Measurements from ENCODE around the gene DIO2.

DIO2 gene

DNA sequence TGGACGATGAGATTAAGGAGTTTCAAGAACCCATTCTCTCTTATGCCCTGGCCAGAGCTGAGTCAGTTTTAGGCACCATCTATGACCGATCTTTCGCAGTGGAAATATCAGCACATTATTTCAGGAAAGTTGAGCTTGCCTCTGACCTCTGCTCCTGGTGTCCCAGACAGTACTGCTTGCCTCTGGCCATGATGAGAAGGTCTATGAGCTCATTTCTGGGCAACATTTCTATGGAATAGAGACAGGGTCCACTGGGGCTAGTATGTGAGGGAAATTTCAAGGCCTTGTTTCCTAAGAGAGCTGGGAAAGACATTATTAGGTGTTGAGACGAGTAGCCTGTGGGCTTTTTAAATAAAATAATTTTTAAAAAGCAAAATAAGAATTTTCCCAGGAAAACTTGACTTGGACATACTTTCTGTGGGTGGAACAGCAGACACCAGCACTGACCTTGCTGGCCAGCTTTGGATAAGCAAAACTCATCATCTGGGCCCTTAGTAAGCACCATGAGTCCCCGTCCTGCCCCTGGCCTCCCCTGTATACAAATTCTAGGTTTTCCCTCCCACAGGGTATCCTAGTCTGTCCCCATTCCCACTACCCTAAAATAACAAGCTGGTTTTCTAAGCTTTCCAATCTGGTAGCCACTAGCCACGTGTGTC lies 43.4 kb downstream of the DIO2 start:
- DNase-seq: no peak

GRCh38 chr14:80164991-80165721 lies 46.1 kb downstream of the DIO2 start:
- no peak for DNase-seq

DNA sequence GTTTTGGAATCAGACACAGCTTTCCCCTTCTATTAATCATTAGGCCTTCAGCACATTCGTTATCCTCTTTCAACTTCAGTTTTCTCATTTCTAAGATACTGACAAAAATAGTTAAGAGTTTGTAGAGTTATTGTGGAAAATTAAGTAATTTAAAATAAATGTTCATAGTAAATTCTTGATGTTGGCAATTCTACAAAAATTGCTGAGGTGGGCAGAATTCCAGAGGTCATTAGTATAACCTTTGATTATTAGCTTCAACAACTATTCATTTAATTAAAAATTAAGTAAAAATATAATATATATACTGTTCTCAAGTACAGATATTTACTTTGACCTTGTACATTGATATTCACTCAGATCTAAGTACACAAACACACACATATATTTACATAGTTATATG lies 58.5 kb downstream of the DIO2 start:
- no peak for DNase-seq

GRCh38 chr14:80152166-80152565 lies 59.1 kb downstream of the DIO2 start:
- no peak for DNase-seq

DNA sequence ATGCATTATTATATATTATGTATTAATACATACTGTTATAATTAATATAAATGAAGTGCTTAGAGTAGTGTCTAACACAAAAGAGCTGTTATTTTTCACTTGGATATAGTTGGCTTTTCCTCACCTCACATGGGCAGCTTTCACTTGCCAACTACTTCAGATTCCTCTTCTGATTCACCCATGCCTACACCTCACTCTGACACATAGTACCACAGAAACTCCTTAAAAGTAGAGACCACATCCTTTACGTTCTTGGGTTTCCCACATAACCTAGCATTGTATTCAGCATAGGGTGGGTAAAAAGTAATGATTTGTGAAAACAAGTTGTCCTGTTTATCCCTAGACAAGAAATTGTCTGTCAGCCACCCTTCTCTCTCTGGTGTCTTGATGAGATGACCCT lies 61.0 kb downstream of the DIO2 start:
- DNase-seq: no peak

Data from left hindlimb (tissue), 1 donor.